GM19043 (cell line): ENCODE results near the gene HTR3C.
"Not testable (repeated sequence)": the region's sequence is repeated elsewhere in the genome, so short reads cannot be mapped to it uniquely, and the experiment has no call there.

ENCODE experiments used
- ATAC-seq: cut with Tn5 transposase; IDR thresholded peaks from one replicate; pipeline ENCODE4 v1.9.1; 2021; ENCODE audit warnings: low read depth; ENCODE audit not compliant: unreplicated experiment

The HTR3C gene

GRCh38 chr3:184052767-184053166, at the start of gene HTR3C:
Gene HTR3C (plus strand): TSS chr3:184053047. CDS start chr3:184053081, 34 bp downstream.
- ATAC-seq, result no peak

- ATAC-seq, result no peak
Measured at GRCh38 chr3:184003187-184003967, 49.5 kb upstream of the HTR3C start.

- ATAC-seq, result no peak
Measured at GRCh38 chr3:184004476-184004875, 48.4 kb upstream of the HTR3C start.

GRCh38 chr3:184005941-184006507, 46.8 kb upstream of the HTR3C start:
- peak; percentile 73 for ATAC-seq

- ATAC-seq, result not testable (repeated sequence)
Measured at GRCh38 chr3:184007143-184007813, 45.6 kb upstream of the HTR3C start.

GRCh38 chr3:184008161-184008560, 44.7 kb upstream of the HTR3C start:
- no peak for ATAC-seq

- ATAC-seq, result no peak
Measured at GRCh38 chr3:184011230-184011876, 41.5 kb upstream of the HTR3C start.

GRCh38 chr3:184011937-184012889, 40.6 kb upstream of the HTR3C start:
- ATAC-seq, result no peak

GRCh38 chr3:184015381-184016019, 37.3 kb upstream of the HTR3C start:
- ATAC-seq, result no peak

GRCh38 chr3:184016169-184016570, 36.7 kb upstream of the HTR3C start:
- no peak for ATAC-seq

GRCh38 chr3:184016811-184017671, 35.8 kb upstream of the HTR3C start:
- peak; percentile 66 for ATAC-seq

GRCh38 chr3:184017672-184018423, 35.0 kb upstream of the HTR3C start, which contains the start of gene ABCC5:
Gene ABCC5 (minus strand): TSS chr3:184017884. CDS start chr3:184014392, 3,492 bp downstream.
- peak; percentile 96 for ATAC-seq

GRCh38 chr3:184018424-184018973, 34.3 kb upstream of the HTR3C start:
- ATAC-seq, result no peak

- no peak for ATAC-seq
Measured at GRCh38 chr3:184022323-184022722, 30.5 kb upstream of the HTR3C start.

- not testable (repeated sequence) for ATAC-seq
Measured at GRCh38 chr3:184025256-184025655, 27.6 kb upstream of the HTR3C start.

- ATAC-seq, result not testable (repeated sequence)
Measured at GRCh38 chr3:184028275-184028890, 24.5 kb upstream of the HTR3C start.

- no peak for ATAC-seq
Measured at GRCh38 chr3:184029443-184029842, 23.4 kb upstream of the HTR3C start.
